HCT116 (cell line): Measurements from ENCODE around the gene TYK2. TPM values are rescaled to one million over a fixed set of nuclear protein-coding genes. Genes with fewer than 3 reads are reported as not detected.

ENCODE experiments used
- ATAC-seq: fragments of 200-7000 bp; cut with Tn5 transposase; 2 replicates; pipeline ENCODE4 v1.9.1; 2020; ENCODE audit warnings: mild to moderate bottlenecking, moderate library complexity
- BruUV-seq: library from RNA; stranded (reverse); fragments of 400-500 nt; replicated peaks from 2 replicates; lab custom pipeline; 2021; lab: Mats Ljungman, UMichigan
- CTCF ChIA-PET: fragments of 300-600 bp; sonication (Branson Sonifier 250); formaldehyde crosslinking; loops from one replicate; lab custom pipeline; 2021; ENCODE audit warnings: antibody characterized with exemption; lab: Charles Lee
- POLR2A ChIA-PET: fragments of 300-600, 350-600 bp; sonication (Branson Sonifier 250); formaldehyde crosslinking; loops from one replicate; lab custom pipeline; 2021; ENCODE audit warnings: antibody characterized with exemption; lab: Charles Lee
- RAD21 ChIA-PET, 2 experiments: fragments of 300-600 bp; sonication (Branson Sonifier 250); formaldehyde crosslinking; loops; one replicate each; lab custom pipeline; 2023; ENCODE audit warnings: low total read pairs in 2 of 2; ENCODE audit not compliant: uncharacterized antibody in 2 of 2, unreplicated experiment in 2 of 2, low non-redundant PET in 1 of 2; lab: Charles Lee
- DNase-seq: peaks from one replicate; pipeline ENCODE4 v3.0.0-alpha.2; 2010; ENCODE audit warnings: low read depth, low spot score
- H2AFZ ChIP-seq: fragments of 200-600 bp; shearing (Covaris generic), sonication (generic); 2 replicates; pipeline ENCODE4 v1.6.1; 2017; ENCODE audit warnings: low read depth, mixed run types, mixed read lengths, antibody characterized with exemption, low read length; ENCODE audit not compliant: poor library complexity, severe bottlenecking
- H3K27ac ChIP-seq: 2 replicates; pipeline ENCODE4 v1.5.1; 2012; ENCODE audit warnings: low read depth, low read length
- H3K27me3 ChIP-seq: fragments of 200-600 bp; sonication (generic); 2 replicates; pipeline ENCODE4 v1.6.1; 2016; ENCODE audit warnings: mixed run types, low read length, mixed read lengths; ENCODE audit not compliant: insufficient read depth
- H3K36me3 ChIP-seq, 2 experiments: fragments of 200-500 bp in 1 of 2; fragments of 200-600 bp in 1 of 2; sonication (Bioruptor generic) in 1 of 2; sonication (generic) in 1 of 2; 2 replicates each; pipeline versions ENCODE4 v1.5.1 to v1.6.1; 2014 to 2016; ENCODE audit warnings: low read length in 2 of 2, inconsistent platforms in 1 of 2, mixed read lengths in 1 of 2, mixed run types in 1 of 2; ENCODE audit not compliant: insufficient read depth in 2 of 2, control insufficient read depth in 1 of 2
- H3K4me1 ChIP-seq, 2 experiments: fragments of 200-600 bp in 1 of 2; sonication (generic) in 1 of 2; 2 replicates each; pipeline versions ENCODE4 v1.5.1 to v1.6.1; 2012 to 2017; ENCODE audit warnings: low read length in 2 of 2, inconsistent platforms in 1 of 2, mild to moderate bottlenecking in 1 of 2, mixed read lengths in 1 of 2, mixed run types in 1 of 2, moderate library complexity in 1 of 2; ENCODE audit not compliant: insufficient read depth in 2 of 2, control insufficient read depth in 1 of 2
- H3K4me2 ChIP-seq: fragments of 200-600 bp; sonication (generic); 2 replicates; pipeline ENCODE4 v1.6.1; 2017; ENCODE audit warnings: mixed run types, low read length, mixed read lengths
- H3K4me3 ChIP-seq, 2 experiments: fragments of 200-600 bp in 1 of 2; sonication (generic) in 1 of 2; replicated peaks in 1 of 2; 2 replicates each; pipeline ENCODE4 v1.5.1; 2011 to 2016; ENCODE audit warnings: low read length in 2 of 2, control low read depth in 1 of 2, low read depth in 1 of 2, mild to moderate bottlenecking in 1 of 2, mixed read lengths in 1 of 2, mixed run types in 1 of 2
- H3K79me2 ChIP-seq: fragments of 200-600 bp; sonication (generic); 2 replicates; pipeline ENCODE4 v1.6.1; 2017; ENCODE audit warnings: mild to moderate bottlenecking, mixed run types, low read length, moderate library complexity, mixed read lengths; ENCODE audit not compliant: insufficient read depth
- H3K9ac ChIP-seq: fragments of 200-600 bp; sonication (generic); 2 replicates; pipeline ENCODE4 v1.6.1; 2016; ENCODE audit warnings: low read length, mixed read lengths
- H3K9me2 ChIP-seq: fragments of 200-600 bp; sonication (generic), shearing (Covaris generic); 2 replicates; pipeline ENCODE4 v1.6.1; 2017; ENCODE audit warnings: mixed run types, mild to moderate bottlenecking, moderate library complexity; ENCODE audit not compliant: insufficient read depth
- H3K9me3 ChIP-seq, 2 experiments: fragments of 200-500 bp in 1 of 2; fragments of 200-600 bp in 1 of 2; sonication (Bioruptor generic) in 1 of 2; sonication (generic) in 1 of 2; 2 replicates each; pipeline ENCODE4 v1.6.1; 2014 to 2017; ENCODE audit warnings: low read length in 2 of 2, mixed read lengths in 2 of 2, inconsistent platforms in 1 of 2, low read depth in 1 of 2, mild to moderate bottlenecking in 1 of 2, mixed run types in 1 of 2, moderate library complexity in 1 of 2; ENCODE audit not compliant: control insufficient read depth in 1 of 2, insufficient read depth in 1 of 2
- H4K20me1 ChIP-seq: fragments of 200-600 bp; sonication (generic), shearing (Covaris generic); 2 replicates; pipeline ENCODE4 v1.6.1; 2017; ENCODE audit warnings: mixed run types, mild to moderate bottlenecking, moderate library complexity; ENCODE audit not compliant: insufficient read depth
- CEBPB ChIP-seq: IDR thresholded peaks from 2 replicates; pipeline ENCODE4 v1.6.1; 2012; ENCODE audit warnings: low read depth
- ELF1 ChIP-seq: IDR thresholded peaks from 2 replicates; pipeline ENCODE4 v1.6.1; 2012; ENCODE audit warnings: low read depth, borderline replicate concordance
- POLR2A ChIP-seq: IDR thresholded peaks from 2 replicates; pipeline ENCODE4 v1.7.0; 2011; ENCODE audit warnings: borderline replicate concordance; ENCODE audit not compliant: insufficient read depth, insufficient read length; ENCODE audit errors: extremely low read depth
- RAD21 ChIP-seq: IDR thresholded peaks from 2 replicates; pipeline ENCODE4 v1.6.1; 2012; ENCODE audit warnings: low read depth, mild to moderate bottlenecking
- YY1 ChIP-seq: IDR thresholded peaks from 2 replicates; pipeline ENCODE4 v1.6.1; 2011; ENCODE audit warnings: low read length, low read depth, moderate library complexity, mild to moderate bottlenecking; ENCODE audit not compliant: insufficient replicate concordance; ENCODE audit errors: extremely low read depth
- ZFX ChIP-seq: fragments of 450-650 bp; IDR thresholded peaks from 2 replicates; pipeline ENCODE4 v1.6.1; 2017
- intact Hi-C: fragments of 100-400 bp; cut with micrococcal nuclease; formaldehyde crosslinking; loops from 2 replicates; pipeline ENCODE4 v1.10.0; 2022
- total RNA-seq: library from RNA; stranded (reverse); gene quantifications from one replicate; pipeline ENCODE4 v1.2.1, GENCODE V29; 2021; ENCODE audit not compliant: unreplicated experiment
- TF ChIP-seq, protein P1 (sequence below), 3 experiments: fragments of 200-600 bp in 1 of 3; sonication (generic) in 1 of 3; IDR thresholded peaks in 2 of 3; conservative IDR thresholded peaks in 1 of 3; 2 replicates each; pipeline ENCODE4 v1.5.1; 2012 to 2017; ENCODE audit warnings: low read depth in 2 of 3, low read length in 2 of 3, antibody characterized with exemption in 1 of 3, borderline replicate concordance in 1 of 3, control low read depth in 1 of 3, mild to moderate bottlenecking in 1 of 3, mixed read lengths in 1 of 3, mixed run types in 1 of 3, moderate library complexity in 1 of 3; ENCODE audit not compliant: insufficient read depth in 1 of 3

TYK2 gene
- total RNA-seq, 1 experiment from 2014 or later = 110 TPM

DNA sequence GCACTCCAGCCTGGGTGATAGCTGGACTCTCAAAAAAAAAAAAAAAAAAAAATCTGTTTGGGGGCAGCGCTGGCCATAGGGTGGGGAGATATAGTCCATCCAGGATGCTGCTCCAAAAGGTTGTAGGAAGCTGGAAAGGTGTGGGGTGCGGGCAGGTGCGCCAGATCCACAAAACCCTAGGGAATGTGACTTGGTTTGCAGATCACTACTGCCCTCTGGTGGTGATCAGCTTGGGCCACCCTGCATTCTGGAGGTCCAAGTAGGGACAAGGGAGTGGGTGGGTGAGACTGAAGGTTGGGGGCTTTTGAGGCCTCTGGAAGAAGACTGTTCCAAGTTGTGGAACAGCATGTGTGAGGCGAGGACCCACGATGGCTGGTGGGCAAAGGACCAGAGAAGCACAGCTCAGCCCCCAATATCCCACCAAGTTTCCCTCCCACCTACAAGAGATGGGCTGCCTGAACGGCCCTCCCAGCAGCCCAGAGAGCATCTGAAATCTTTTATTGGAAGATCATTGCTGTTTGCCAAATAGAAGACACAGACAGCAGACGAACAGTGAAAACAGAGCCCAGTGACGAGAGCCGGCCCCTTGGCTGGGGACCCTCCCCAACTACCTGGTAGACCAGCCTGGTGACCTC is 10.4 kb upstream of the TYK2 start:
- Histone ChIP-seq H3K27ac (no peak overlapping the region), H3K27me3 (no peaks in the 10 kb centered on the region), H3K4me2 (no peak overlapping the region), H3K4me3 (no peak overlapping the region), H3K36me3 (peaks cover 25 to 34% of the 10 kb centered on the region in 2 experiments), H3K9ac (no peak overlapping the region), H3K9me3 (no peaks in the 10 kb centered on the region), H3K9me2 (no peaks in the 10 kb centered on the region), H3K79me2 (peaks cover 7% of the 10 kb centered on the region; the same call in 1 of the 2 replicates), H3K4me1 (0 out of 4 replicates have a peak, but pooled peaks cover 0 to 3% of the 10 kb centered on the region in 2 experiments), H2AFZ (no peak overlapping the region), H4K20me1 (0 out of 2 replicates have a peak, but pooled peaks cover 3% of the 10 kb centered on the region)
- intact Hi-C loops = loop anchor here (1.0 kb wide), 1 partner anchor 456 kb away; no protein-coding TSS in a partner anchor
- ChIA-PET POLR2A (no interaction called here), CTCF (interaction anchor here (0.7 to 8.8 kb wide), 9 partner anchors 8 to 131 kb away, joined by 3 to 233 read pairs (median 4); partner anchors contain the start of genes CDC37, ICAM1, ICAM5 and TYK2), RAD21 (interaction anchor here (1.0 to 1.2 kb wide), 4 partner anchors 120 to 132 kb away, joined by 3 to 7 read pairs (median 4); partner anchors contain the start of gene ICAM1 (in 1 of the 2))
- TF ChIP-seq RAD21 = peak; percentile 74
- TF ChIP-seq POLR2A = no peak
- TF ChIP-seq, protein P1, sequence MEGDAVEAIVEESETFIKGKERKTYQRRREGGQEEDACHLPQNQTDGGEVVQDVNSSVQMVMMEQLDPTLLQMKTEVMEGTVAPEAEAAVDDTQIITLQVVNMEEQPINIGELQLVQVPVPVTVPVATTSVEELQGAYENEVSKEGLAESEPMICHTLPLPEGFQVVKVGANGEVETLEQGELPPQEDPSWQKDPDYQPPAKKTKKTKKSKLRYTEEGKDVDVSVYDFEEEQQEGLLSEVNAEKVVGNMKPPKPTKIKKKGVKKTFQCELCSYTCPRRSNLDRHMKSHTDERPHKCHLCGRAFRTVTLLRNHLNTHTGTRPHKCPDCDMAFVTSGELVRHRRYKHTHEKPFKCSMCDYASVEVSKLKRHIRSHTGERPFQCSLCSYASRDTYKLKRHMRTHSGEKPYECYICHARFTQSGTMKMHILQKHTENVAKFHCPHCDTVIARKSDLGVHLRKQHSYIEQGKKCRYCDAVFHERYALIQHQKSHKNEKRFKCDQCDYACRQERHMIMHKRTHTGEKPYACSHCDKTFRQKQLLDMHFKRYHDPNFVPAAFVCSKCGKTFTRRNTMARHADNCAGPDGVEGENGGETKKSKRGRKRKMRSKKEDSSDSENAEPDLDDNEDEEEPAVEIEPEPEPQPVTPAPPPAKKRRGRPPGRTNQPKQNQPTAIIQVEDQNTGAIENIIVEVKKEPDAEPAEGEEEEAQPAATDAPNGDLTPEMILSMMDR (IDR thresholded peaks at IDR 0.05 in 2 of 3, conservative IDR thresholded peaks at IDR 0.05 in 1 of 3; ENCODE audit: borderline replicate concordance in 1 of 3, insufficient read depth in 1 of 3, low read depth in 2 of 3, low read length in 2 of 3) = peak; percentile 60 to 95 (median 94); a peak in 5 of 6 replicates
- DNase-seq (peak; percentile 76), ATAC-seq (peak; percentile 76)
- no TSS peak for BruUV-seq

DNA sequence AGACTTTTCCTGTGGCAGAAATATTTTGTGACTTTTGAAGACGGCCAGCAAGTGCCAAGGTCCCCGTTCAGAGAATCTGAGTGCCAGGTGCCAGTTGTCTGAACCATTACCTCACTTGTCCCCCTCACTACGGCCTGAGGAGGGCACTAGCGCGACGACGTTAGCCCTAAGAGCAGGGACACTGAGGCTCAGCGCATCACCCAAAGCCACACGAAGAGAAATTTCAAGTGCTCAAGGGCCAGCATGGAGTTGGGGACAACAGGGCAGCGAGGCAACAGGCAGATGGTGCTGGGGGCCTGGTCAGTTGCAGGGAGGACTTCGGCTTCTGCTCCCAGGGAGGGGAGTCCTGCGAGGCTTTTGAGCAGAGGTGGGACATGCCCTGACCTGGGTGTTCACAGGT is 9.5 kb upstream of the TYK2 start:
- POLR2A ChIA-PET = interaction anchor here (1.7 to 1.8 kb wide), 2 partner anchors 120 to 130 kb away, joined by 8 to 9 read pairs; no protein-coding TSS in a partner anchor
- no peak overlapping the region for H2AFZ ChIP-seq
- no peak for TF ChIP-seq CEBPB
- no peak for TF ChIP-seq YY1
- TF ChIP-seq ZFX = no peak
- TF ChIP-seq, protein P1 (IDR thresholded peaks at IDR 0.05 in 2 of 3, conservative IDR thresholded peaks at IDR 0.05 in 1 of 3; ENCODE audit: borderline replicate concordance in 1 of 3, insufficient read depth in 1 of 3, low read depth in 2 of 3, low read length in 2 of 3) = peak in 2 of 3 experiments; percentile 44 to 45; a peak in 4 of 6 replicates
- TF ChIP-seq ELF1 = no peak
- no peaks in the 10 kb centered on the region for H3K9me3 ChIP-seq
- RAD21 ChIA-PET = interaction anchor here (2.1 to 2.3 kb wide), 4 partner anchors 119 to 130 kb away, joined by 12 to 31 read pairs (median 18); partner anchors contain the start of gene ICAM1 (in 2 of the 2)
- no peak overlapping the region for H3K27ac ChIP-seq
- H4K20me1 ChIP-seq = 0 out of 2 replicates have a peak, but pooled peaks cover 3% of the 10 kb centered on the region
- peaks cover 17 to 27% of the 10 kb centered on the region in 2 experiments; a peak in 3 of 4 replicates for H3K36me3 ChIP-seq
- DNase-seq (no peak), ATAC-seq (peak; percentile 48)
- H3K27me3 ChIP-seq = no peaks in the 10 kb centered on the region
- no peak overlapping the region for H3K9ac ChIP-seq
- CTCF ChIA-PET = interaction anchor here (1.2 to 8.8 kb wide), 5 partner anchors 100 to 130 kb away, joined by 5 to 233 read pairs (median 37); partner anchors contain the start of genes ICAM1 and ICAM5
- intact Hi-C loops = loop anchor here (1.0 to 5.0 kb wide), 4 partner anchors 121 to 1253 kb away; no protein-coding TSS in a partner anchor
- H3K4me2 ChIP-seq = no peak overlapping the region
- 0 out of 4 replicates have a peak, but pooled peaks cover 0 to 3% of the 10 kb centered on the region in 2 experiments for H3K4me1 ChIP-seq
- BruUV-seq = no TSS peak
- H3K9me2 ChIP-seq = no peaks in the 10 kb centered on the region
- no peak overlapping the region for H3K4me3 ChIP-seq
- peaks cover 2% of the 10 kb centered on the region; the same call in 1 of the 2 replicates for H3K79me2 ChIP-seq
